Measurements from ENCODE around the gene PRR14. TPM values are rescaled to one million over a fixed set of nuclear protein-coding genes. Genes with fewer than 3 reads are reported as not detected.

PRR14 gene
- total RNA-seq, 6 experiments from 2014 or later = 26.8 to 34.6 (median 29.8) TPM

DNA sequence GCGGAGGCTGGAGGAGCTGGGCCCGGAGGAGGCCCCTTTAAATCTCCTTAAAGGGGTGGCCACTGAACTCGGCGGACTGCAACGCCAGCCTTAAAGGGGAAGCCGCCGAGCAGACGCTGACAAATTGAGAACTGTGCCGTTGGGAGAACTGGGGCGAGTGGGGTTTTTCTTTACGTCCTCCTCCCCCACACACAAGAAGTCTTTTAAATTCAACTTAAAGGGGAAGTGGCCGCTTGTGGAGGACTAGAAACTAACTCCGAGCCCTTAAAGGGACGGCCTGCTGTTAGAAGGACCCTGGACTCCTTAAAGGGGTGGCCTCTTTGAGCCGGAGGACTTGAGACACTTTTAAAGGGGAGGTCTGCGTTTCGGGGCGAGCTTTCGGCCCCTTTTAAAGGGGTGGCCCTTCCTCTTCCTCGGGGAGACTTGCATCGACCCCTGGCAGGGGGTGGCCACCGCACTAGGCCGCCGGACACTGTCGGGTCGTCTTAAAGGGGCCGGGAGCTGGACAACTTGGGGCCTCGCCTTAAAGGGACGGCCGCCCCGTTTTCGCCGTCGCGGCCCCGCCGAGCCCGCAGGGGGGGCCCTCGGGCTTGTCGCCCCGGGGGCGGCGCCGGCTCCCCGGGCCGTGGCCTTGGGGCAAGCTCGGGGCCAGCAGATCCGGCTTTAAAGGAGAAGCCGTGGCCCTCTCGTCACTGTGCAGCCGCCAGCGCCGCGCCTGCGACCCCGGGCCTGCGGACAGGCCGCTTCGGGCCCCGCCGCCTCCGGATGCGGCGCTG lies 8.2 kb downstream of the PRR14 start:
- peaks cover 35% of the 10 kb centered on the region for H3K36me3 Mint-ChIP-seq (ENCODE audit: low read depth)
- TF ChIP-seq, protein P1, sequence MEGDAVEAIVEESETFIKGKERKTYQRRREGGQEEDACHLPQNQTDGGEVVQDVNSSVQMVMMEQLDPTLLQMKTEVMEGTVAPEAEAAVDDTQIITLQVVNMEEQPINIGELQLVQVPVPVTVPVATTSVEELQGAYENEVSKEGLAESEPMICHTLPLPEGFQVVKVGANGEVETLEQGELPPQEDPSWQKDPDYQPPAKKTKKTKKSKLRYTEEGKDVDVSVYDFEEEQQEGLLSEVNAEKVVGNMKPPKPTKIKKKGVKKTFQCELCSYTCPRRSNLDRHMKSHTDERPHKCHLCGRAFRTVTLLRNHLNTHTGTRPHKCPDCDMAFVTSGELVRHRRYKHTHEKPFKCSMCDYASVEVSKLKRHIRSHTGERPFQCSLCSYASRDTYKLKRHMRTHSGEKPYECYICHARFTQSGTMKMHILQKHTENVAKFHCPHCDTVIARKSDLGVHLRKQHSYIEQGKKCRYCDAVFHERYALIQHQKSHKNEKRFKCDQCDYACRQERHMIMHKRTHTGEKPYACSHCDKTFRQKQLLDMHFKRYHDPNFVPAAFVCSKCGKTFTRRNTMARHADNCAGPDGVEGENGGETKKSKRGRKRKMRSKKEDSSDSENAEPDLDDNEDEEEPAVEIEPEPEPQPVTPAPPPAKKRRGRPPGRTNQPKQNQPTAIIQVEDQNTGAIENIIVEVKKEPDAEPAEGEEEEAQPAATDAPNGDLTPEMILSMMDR (IDR thresholded peaks at IDR 0.05) = peak; percentile 29; the same call in 1 of the 2 replicates
- peaks cover 50% of the 10 kb centered on the region for H3K4me1 Mint-ChIP-seq (ENCODE audit: low read depth)
- H3K9me3 Mint-ChIP-seq = no peaks in the 10 kb centered on the region
- peaks cover 2% of the 10 kb centered on the region; the same call in 1 of the 2 replicates for H3K27me3 Mint-ChIP-seq (ENCODE audit: insufficient read depth)
- peak overlapping the region; percentile 100 for H3K27ac Mint-ChIP-seq
- H3K4me3 Mint-ChIP-seq = peak overlapping the region; percentile 97
- DNase-seq = peak; percentile 94

DNA sequence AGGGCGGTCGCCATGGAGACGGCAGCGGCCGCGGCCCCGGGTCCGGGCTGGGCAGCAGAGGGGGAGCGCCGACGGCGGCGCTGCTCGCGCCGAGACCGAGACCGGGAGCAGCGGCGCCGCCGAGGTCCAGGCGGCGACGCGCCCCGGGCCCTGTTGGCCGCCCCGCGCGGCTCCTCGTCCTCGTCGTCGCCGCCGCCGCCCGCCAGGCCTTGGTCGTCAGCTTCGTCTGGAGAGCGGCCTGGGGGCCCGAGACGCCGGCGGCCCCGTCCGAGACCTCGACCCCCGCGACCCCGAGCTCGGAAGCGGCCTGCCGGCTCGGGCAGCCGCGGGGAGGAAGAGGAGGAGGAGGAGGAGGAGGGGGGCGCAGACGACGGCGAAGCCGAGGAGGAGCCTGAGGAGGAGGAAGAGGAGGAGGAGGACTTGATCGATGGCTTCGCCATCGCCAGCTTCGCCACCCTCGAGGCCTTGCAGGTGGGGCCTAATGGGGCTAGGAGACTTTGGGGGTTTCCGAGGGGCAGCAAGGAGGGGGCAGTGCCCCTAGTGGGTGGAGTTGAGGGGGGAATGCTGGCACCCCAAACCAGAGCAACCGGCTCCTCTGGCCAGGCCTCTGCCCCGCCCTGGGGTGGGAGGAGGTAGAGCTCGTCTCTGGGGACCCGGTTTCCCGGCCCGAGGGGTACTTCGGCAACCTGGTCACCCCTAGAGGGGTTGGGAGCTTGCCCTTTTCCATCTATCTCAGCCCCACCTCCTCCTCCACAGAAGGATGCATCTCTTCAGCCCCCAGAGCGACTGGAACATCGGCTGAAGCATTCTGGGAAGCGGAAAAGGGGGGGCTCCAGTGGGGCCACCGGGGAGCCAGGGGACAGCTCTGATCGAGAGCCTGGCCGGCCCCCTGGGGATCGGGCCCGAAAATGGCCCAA lies 9.0 kb downstream of the PRR14 start:
- Mint-ChIP-seq H3K27me3 (ENCODE audit: insufficient read depth) (peaks cover 2% of the 10 kb centered on the region; the same call in 1 of the 2 replicates), H3K4me3 (peak overlapping the region; percentile 93), H3K4me1 (ENCODE audit: low read depth) (peaks cover 50% of the 10 kb centered on the region), H3K27ac (peak overlapping the region; percentile 85), H3K9me3 (no peaks in the 10 kb centered on the region), H3K36me3 (ENCODE audit: low read depth) (peaks cover 35% of the 10 kb centered on the region)
- DNase-seq = no peak
- TF ChIP-seq, protein P1 (IDR thresholded peaks at IDR 0.05) = peak; percentile 52

DNA sequence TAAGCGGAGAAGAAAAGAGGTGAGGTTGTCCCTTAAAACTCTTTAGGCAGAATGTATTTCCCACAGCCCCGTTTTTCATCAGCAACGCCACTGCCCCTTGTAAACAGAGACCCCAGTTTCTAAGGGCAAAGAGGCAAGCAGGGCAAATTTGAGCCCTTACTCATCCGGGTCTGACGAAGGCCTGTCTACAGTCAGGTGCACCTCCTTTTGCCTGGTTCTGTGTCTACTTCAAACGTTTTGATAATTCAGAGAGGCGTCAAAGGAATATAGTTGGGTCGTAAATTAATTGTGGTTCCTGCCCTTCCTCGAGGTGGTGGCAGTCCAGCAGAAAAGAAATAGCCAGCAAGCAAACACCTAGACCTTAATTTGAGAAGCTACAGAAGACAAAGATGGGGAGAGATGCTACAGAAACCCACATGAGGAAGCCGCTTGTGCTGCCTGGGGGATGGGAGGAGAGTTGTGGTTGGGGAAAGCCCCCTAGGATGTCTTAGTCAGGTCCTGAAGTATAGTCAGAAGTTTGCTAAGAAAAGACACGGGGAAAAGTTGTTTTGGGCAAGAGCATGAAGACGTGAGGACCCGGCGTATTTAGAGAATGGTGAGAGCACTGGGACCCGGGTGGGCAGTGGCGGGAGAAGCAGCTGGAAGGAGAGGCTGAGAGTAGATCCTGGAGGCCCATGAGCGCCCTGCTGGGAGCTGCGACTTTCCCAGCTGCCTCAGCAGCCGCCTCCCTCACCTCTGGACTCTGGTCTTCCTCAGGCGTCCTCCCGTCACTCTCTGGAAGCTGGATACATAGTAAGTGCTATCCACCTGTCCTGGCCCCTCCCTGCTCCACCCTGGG lies 9.9 kb downstream of the PRR14 start:
- no peaks in the 10 kb centered on the region for H3K9me3 Mint-ChIP-seq
- DNase-seq = no peak
- TF ChIP-seq, protein P1 (IDR thresholded peaks at IDR 0.05) = no peak
- H3K4me3 Mint-ChIP-seq = peak overlapping the region; percentile 93
- H3K27me3 Mint-ChIP-seq (ENCODE audit: insufficient read depth) = peaks cover 2% of the 10 kb centered on the region; the same call in 1 of the 2 replicates
- H3K4me1 Mint-ChIP-seq (ENCODE audit: low read depth) = peaks cover 50% of the 10 kb centered on the region
- peaks cover 42% of the 10 kb centered on the region for H3K36me3 Mint-ChIP-seq (ENCODE audit: low read depth)
- H3K27ac Mint-ChIP-seq = peak overlapping the region; percentile 85

DNA sequence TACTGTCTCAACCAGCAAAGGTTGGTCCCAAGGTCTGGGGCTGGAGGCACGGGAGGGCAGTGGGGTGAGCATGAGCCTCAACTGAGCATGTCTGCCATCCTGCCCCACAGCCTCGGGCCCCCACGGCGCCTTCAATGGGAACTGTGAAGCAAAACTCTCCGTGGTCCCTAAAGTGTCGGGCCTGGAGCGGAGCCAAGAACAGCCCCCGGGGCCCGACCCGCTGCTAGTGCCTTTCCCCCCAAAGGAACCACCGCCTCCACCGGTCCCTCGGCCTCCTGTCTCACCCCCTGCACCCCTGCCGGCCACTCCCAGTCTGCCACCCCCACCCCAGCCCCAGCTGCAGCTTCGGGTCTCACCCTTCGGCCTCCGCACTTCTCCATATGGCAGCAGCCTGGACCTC lies 11.7 kb downstream of the PRR14 start:
- Mint-ChIP-seq H3K27ac (no peak overlapping the region), H3K4me1 (ENCODE audit: low read depth) (peaks cover 41% of the 10 kb centered on the region), H3K36me3 (ENCODE audit: low read depth) (peaks cover 35% of the 10 kb centered on the region), H3K4me3 (no peak overlapping the region), H3K9me3 (no peaks in the 10 kb centered on the region), H3K27me3 (ENCODE audit: insufficient read depth) (peaks cover 2% of the 10 kb centered on the region; the same call in 1 of the 2 replicates)
- TF ChIP-seq, protein P1 (IDR thresholded peaks at IDR 0.05) = no peak
- DNase-seq = no peak

DNA sequence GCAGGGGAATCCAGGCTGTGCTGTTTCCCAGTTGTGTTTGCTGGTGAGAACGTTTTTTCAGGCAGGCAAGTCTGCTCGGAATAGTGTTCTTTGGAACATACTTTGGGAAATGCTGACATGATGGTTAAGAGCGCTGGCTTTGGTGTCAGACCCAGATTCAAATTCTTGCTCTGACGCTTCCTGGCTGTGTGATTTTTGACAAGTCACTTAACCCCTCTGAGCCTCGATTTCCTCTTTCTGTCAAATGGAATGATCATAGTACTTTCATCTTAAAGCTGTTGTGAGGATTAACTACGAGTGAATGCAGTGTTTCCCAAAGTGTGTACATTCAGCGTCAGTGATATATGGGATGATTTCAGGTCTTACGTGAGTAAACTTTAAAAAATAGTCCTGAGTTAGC lies 12.3 kb downstream of the PRR14 start:
- no peaks in the 10 kb centered on the region for H3K9me3 Mint-ChIP-seq
- 0 out of 2 replicates have a peak overlapping the region, but pooled peaks have one; percentile 15 for H3K4me3 Mint-ChIP-seq
- TF ChIP-seq, protein P1 (IDR thresholded peaks at IDR 0.05) = no peak
- 0 out of 2 replicates have a peak overlapping the region, but pooled peaks have one; percentile 21 for H3K27ac Mint-ChIP-seq
- no peak for DNase-seq
- peaks cover 2% of the 10 kb centered on the region; the same call in 1 of the 2 replicates for H3K27me3 Mint-ChIP-seq (ENCODE audit: insufficient read depth)
- peaks cover 39% of the 10 kb centered on the region for H3K4me1 Mint-ChIP-seq (ENCODE audit: low read depth)
- H3K36me3 Mint-ChIP-seq (ENCODE audit: low read depth) = peaks cover 39% of the 10 kb centered on the region
